Measurements from ENCODE around the gene PPIL4.
"Not testable (repeated sequence)": the region's sequence is repeated elsewhere in the genome, so short reads cannot be mapped to it uniquely, and the experiment has no call there.

PPIL4 gene

GRCh38 chr6:149529650-149530049 lies 16.2 kb downstream of the PPIL4 start:
- no peak for DNase-seq

DNA sequence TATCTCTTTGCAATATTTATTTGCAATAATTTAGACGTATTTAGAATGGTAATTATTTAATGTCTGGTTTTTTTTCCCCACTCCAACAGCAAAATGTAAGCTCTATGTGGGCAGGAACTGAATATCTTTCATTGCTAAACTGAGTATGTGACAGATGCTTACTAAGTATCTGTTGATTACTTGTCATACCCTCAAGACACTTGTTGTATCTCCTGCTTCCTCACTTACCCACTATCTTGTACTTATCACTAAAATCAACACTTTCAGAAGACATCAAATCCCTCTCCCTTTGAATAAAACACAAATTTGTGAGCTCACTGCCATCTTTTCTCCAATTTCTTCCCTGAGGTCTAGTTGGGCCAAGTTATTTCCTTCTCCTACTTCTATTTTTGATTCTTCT lies 30.3 kb downstream of the PPIL4 start:
- no peak for DNase-seq

- DNase-seq, result no peak
Measured at GRCh38 chr6:149513915-149514314, 31.9 kb downstream of the PPIL4 start.

DNA sequence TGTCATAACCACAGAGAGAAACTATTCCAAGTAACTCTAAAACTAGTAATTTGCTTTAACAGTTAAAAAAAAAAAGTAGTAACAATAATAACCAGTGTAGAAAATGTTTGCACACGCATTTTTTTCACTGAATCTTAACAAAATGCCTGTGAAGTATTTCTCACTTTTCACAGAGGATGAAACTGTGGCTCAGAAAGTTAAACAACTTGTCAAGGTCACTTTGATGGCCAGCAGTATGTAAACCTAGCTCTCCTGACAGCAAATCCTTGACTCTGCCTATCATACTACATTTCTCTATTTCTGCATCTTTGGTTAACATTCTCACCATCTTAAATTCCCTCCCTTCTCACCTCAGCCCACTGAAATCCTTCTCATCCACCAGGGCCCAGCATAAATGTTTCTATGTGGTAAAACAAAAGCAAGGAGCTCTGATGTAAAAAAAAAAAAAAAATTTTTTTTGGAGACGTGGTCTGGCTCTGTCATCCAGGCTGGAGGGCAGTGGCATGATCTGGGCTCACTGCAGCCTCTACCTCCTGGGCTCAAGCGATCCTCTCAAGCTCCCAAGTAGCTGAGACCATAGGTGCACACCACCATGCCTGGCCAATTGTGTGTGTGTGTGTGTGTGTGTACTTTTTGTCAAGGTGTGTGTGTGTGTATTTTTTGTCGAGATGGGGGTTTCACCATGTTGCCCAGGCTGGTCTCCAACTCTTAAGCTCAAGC lies 34.9 kb downstream of the PPIL4 start:
- DNase-seq, result no peak

GRCh38 chr6:149508485-149508884 lies 37.4 kb downstream of the PPIL4 start:
- DNase-seq, result no peak

DNA sequence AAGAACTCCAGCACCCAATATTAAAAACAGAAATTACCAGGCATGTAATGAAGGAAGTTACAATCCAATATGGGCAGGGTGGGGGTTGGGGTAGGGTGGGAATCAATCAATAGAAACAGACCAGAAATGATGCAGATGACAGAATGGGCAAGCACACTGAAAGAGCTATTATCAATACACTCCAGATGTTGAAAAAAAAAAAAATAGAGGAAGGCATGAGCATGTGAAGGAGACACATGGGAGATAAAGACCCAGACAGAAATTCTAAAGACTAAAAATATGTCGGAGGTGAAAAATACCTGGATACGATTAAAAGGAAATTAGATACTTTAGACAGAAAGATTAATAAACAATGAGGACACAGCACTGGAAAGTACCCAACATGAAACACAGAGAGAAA lies 42.0 kb downstream of the PPIL4 start:
- DNase-seq, result no peak

DNA sequence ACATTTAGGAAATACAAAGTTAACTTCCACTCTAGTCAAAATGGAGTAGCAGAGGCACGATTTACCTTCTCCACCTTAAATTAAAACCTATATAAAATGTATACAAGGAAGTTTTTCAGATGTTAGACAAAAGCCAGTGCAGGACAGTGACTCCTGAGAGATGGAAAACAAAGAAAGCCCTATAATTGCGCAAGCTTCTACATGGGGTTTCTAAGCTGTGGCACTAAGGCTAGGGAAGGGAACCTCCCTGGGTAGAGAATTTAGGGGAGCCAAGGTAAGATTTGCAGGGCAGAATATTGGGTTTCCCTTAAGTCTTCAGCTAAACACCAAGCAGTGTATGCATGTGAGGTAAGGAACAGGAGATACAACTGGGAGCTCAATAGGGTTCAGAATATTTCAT lies 42.6 kb downstream of the PPIL4 start:
- no peak for DNase-seq

- DNase-seq, result no peak
Measured at GRCh38 chr6:149501768-149502167, 44.1 kb downstream of the PPIL4 start.

DNA sequence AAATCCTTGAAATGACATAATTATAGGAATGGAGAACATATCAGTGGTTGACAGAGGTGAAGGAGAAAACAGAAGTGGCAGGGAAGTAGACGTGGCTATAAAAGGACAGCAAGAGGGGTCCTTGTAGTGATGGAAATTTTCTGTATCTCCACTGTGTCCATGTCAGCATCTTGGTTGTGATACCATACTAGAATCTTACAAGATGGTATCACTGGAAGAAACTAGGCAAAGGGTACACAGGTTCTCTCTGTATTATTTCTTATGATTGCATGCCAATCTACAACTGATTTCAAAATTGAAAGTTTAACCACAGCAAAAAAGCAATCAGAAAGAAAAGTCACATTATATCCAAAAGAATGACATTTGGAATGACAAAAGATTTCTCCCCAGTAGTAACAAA lies 44.6 kb downstream of the PPIL4 start:
- no peak for DNase-seq

DNA sequence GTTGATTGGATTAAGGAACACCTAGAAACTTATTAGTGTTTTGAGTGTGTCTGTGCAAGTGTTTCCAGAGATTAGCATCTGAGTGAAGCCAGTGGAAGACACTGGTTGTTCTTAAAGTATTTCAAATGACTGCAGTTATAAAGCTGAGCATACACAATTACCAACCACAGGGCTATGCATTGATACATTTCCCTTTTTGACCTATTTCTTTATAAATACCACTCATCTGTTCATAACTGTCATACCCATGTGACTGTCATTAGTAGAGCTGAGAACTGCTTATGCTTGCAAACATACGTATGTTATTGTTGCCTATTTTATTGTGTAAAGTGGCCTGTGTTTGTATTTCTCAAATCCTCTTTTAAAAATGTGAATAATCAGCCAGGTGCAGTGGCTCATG lies 45.7 kb downstream of the PPIL4 start:
- DNase-seq, result no peak

GRCh38 chr6:149499066-149499465 lies 46.8 kb downstream of the PPIL4 start:
- DNase-seq, result no peak

GRCh38 chr6:149497365-149497764 lies 48.5 kb downstream of the PPIL4 start:
- DNase-seq, result no peak

- DNase-seq, result not testable (repeated sequence)
Measured at GRCh38 chr6:149496597-149496996, 49.2 kb downstream of the PPIL4 start.

- not testable (repeated sequence) for DNase-seq
Measured at GRCh38 chr6:149495349-149496016, 50.4 kb downstream of the PPIL4 start.

DNA sequence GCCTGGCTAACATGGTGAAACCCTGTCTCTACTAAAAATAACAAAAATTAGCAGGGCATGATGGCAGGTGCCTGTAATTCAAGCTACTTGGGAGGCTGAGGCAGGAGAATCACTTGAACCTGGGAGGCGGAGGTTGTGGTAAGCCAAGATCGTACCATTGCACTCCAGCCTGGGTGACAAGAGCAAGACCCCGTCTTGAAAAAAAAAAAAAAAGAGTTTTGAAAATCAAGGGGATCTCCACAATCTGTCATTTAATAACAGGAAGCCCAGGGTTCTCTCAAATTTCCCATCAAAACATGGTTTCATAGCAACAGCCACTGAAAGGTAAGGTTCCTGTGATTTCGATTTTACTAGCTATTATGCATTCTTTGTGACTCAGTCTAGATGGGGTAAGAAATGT lies 51.0 kb downstream of the PPIL4 start:
- DNase-seq, result not testable (repeated sequence)

- no peak for DNase-seq
Measured at GRCh38 chr6:149493761-149494320, 52.0 kb downstream of the PPIL4 start.

DNA sequence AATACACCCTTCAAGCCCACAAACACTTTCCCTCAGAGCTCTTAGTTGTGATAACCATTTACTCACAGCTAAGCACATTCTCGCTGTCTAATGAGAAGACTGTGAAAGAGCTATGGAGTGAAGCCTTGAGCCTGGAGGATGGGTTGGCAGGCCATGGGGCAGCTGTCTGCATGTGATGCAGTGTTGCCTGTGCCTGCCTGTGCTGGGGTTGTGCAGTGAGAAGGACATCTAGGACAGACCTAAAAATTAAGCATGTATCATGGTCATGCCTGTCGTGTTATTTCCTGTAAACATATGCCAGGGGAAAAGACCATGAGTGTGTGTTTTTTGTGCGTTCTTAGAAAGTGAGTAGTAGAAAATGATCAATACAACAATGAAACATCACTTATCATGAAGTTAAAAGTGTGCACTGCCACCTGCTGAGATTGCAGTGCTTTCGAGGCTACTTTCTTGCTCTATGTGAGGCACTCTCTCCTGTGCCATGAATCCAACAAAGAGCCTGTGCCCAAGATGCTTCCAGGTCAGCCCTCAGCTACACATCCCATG lies 53.0 kb downstream of the PPIL4 start:
- DNase-seq, result no peak

DNA sequence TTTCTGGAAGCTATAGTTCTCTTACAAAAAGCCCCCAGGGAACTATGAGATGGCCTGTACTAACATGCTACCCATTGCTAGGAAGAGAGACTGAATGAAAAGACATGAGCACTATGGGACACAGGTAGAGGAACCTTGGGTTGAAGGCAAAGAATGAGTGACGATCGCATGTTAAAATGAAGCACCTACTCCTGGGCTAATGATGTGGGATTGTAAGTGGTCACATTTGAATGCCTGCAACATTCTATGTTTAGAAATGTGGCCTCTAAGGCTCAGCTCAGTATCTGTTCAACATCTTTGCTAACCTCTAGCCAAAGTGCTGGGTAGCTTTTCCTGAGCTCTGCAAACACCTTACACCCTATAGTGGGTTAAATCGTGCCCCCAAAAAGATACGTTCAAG lies 55.9 kb downstream of the PPIL4 start:
- no peak for DNase-seq

DNA sequence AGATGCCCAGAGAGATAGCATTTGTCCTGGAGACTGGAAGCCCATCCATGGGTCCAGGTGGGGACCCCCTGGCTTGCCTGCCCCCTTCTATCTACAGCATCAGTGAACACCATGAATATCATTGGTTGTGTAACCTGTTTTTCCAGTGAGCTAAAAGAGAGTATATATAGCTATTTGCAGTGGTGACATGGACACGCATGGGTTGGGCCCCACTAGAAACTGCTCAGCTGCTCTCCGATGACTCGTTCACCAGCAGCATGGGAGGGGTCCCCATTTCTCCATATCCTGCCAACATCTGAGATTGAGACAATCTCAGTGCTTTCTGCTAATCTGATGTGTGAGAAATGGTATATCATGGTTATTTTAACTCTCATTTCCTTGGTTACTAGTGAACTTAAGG lies 57.0 kb downstream of the PPIL4 start:
- no peak for DNase-seq

- DNase-seq, result no peak
Measured at GRCh38 chr6:149487316-149487715, 58.5 kb downstream of the PPIL4 start.

GRCh38 chr6:149484733-149485700 lies 60.8 kb downstream of the PPIL4 start, which contains the start of gene ZC3H12D:
TSS of gene ZC3H12D (minus strand) at chr6:149485014. CDS start at chr6:149474543, 10,471 bp downstream.
- DNase-seq, result peak; percentile 63 to 67

DNA sequence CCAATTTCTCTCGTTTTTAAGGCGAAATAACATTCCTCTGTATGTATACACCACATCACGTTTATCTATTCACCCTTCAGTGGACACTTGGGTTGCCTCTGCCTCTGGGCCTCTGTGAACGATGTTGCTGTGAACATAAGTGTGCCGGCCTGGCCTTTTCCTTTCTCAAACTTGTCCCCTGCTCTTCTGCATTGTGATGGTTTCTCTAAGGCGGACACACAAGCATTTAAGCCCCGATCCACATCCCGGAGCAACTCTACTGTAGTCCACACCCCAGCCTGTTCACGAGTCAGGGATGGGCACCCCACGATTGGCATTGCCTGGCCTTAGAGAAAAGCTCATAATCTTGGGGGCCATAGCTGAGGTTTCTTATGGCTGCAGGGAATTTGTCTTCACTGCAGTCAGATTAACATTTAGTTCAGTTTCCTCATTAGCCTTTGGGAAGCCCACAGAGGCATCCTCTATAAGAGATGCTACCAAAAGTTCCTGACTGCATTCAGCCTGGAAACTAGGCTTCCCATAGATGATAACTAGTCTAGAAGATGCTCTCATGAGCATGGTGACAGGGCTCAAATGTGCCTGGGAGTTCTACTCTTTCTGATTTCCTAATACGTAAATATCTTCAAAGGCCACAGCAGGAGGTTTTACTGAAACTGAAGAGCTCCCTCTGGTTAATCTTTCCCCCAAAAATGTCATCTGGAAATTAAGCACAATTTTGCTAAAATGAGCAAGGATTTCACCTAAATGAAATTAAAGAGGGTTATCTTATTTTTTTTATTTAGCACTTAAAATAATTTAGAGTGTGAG lies 61.8 kb downstream of the PPIL4 start:
- no peak for DNase-seq

Data from AML-193 (cell line).